Choroid plexus epithelial cell (primary cell): Measurements from ENCODE around the gene SLC22A23.

Experiments used
- DNase-seq: peaks from one replicate; pipeline ENCODE4 v3.0.0-alpha.2; 2010; ENCODE audit warnings: low read depth
- H3K4me3 ChIP-seq: 2 replicates; pipeline ENCODE4 v1.5.1; 2011; ENCODE audit warnings: low read depth, mild to moderate bottlenecking, control low read depth, low read length, moderate library complexity
- CTCF ChIP-seq: conservative IDR thresholded peaks from 2 replicates; pipeline ENCODE4 v1.5.1; 2011; ENCODE audit warnings: low read depth, mild to moderate bottlenecking, control low read depth, inconsistent platforms, low read length, moderate library complexity

SLC22A23 gene

GRCh38 chr6:3351105-3351676, 105.7 kb downstream of the SLC22A23 start:
- H3K4me3 ChIP-seq, result no peak overlapping the region
- no peak for TF ChIP-seq CTCF
- no peak for DNase-seq

- H3K4me3 ChIP-seq, result no peak overlapping the region
- DNase-seq, result no peak
- TF ChIP-seq CTCF, result no peak
These were observed 106.5 kb downstream of the SLC22A23 start for GRCh38 chr6:3350252-3350796.

- H3K4me3 ChIP-seq, result no peak overlapping the region
- no peak for TF ChIP-seq CTCF
- no peak for DNase-seq
These were observed 107.2 kb downstream of the SLC22A23 start for GRCh38 chr6:3349388-3350251.

- no peak for TF ChIP-seq CTCF
- no peak for DNase-seq
- H3K4me3 ChIP-seq, result no peak overlapping the region
These were observed 108.0 kb downstream of the SLC22A23 start for GRCh38 chr6:3348821-3349220.

- no peak for DNase-seq
- H3K4me3 ChIP-seq, result no peak overlapping the region
- no peak for TF ChIP-seq CTCF
These were observed 109.0 kb downstream of the SLC22A23 start for GRCh38 chr6:3347826-3348225.

GRCh38 chr6:3347247-3347646, 109.6 kb downstream of the SLC22A23 start:
- DNase-seq, result peak; percentile 38
- no peak overlapping the region for H3K4me3 ChIP-seq
- no peak for TF ChIP-seq CTCF
